LNCAP (cell line): ENCODE data around the gene ALOXE3.

Source experiments
- CTCF ChIP-seq: fragments of 450-650 bp; IDR thresholded peaks from 2 replicates; pipeline ENCODE4 v1.5.1; 2017; ENCODE audit warnings: mild to moderate bottlenecking

Gene ALOXE3

DNA sequence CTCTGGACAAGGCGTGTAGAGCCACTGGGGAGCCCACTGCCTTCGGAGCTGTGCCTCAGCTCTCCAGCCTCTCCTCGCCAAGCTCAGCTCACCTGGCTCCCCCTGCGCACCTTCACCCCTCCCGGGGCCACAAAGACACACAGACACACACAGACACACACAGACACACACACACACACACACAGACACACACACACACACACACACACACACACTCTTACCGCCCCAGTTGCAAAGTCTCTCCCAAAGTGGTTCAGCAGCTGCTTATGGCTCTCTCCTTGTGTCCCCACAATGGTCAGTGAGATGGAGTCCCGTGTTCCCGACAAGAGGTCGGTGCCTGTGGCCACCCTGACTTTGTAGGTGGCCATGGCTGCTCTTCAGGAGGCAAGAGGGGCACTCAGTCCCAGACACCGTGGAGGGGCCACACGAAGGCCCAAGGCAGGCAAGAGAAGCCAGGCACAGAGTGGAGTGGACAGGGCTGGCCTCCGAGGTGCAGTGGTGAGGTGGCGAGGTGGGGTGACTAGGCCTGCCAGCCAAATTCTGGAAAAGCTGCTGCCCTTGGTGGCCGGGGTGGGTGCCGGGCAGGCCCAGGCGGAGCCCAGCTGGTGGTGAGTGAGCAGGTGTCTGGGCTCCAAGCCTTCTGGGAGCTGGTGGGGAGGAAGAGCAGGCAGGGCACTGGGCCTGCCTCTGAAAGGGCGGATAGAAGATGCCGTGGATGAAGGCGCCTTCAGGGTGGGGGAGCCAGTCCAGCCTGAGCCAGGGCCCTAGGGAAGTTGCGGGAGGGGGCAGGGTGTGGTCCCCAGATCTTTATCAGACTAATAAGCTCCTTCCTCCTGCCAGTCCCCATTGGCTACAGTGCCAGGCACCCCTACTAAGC, 31.0 kb downstream of the ALOXE3 start, which contains the start of gene ALOX12B:
Gene ALOX12B, minus strand, starts transcription at position 642 of the 877 bp plus-strand sequence. Its CDS starts 274 bp downstream, at position 368.
- TF ChIP-seq CTCF, result no peak

GRCh38 chr17:8084250-8084649, 34.1 kb downstream of the ALOXE3 start:
- TF ChIP-seq CTCF, result no peak

DNA sequence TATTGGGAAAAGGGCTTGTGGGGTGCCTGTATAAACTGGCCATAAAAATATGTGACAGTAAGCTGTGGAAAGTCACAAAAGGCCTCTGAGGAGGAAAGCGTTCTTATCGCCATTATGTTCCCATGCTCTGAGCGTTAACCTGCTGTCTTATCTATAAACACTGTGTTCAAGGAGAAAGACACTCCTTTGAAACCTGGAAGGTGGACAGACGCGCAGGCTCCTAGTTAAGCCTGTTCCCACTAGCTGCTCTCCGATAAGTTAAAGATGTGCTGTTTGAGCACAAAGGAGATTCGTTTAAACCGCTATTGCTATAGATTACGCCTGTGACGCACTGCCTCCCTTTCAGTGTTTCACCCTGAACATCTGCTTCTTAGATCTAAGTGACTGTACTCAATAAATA, 36.0 kb downstream of the ALOXE3 start:
- TF ChIP-seq CTCF, result no peak

DNA sequence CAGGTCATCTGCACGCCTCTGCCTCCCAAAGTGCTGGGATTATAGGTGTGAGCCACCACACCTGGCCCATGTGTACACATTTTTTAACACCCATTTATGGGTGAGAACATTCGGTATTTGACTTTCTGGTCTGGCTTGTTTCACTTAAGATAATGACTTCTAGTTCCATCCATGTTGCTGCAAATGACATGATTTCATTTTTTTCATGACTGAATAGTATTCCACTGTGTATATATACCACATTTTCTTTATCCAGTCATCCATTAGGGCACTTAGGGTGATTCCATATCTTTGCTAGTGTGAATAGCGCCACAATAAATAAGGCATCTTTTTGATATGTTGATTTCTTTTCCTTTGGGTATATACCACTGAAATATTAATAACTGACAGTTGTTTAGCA, 36.4 kb downstream of the ALOXE3 start:
- TF ChIP-seq CTCF, result no peak

DNA sequence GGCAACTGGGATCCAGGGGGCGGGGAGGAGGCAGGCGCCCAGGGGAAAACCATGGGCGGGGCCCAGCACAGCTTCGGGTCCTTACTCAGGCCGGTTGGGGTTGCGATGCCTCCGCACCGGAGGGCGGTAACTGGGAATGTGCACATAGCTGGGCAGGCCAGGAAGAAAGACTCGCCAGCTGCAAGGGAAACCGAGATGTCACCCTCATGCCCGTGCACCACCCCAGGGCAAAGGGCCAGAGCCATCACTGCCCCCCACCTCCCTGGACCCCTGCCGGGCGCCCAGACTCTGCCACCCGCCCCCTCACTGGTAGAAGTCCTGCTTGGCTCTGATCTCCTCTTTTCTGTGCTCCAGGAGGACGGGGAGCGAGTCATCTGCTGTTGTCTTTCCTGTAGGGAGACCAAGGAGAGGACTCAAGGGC, 37.5 kb downstream of the ALOXE3 start:
- no peak for TF ChIP-seq CTCF

GRCh38 chr17:8080208-8080798, 38.0 kb downstream of the ALOXE3 start:
- peak; percentile 27; the same call in 1 of the 2 replicates for TF ChIP-seq CTCF

GRCh38 chr17:8079291-8080207, 38.8 kb downstream of the ALOXE3 start:
- TF ChIP-seq CTCF, result peak; percentile 90
